Activated T-cell treated with anti-CD3 and anti-CD28 coated beads, Interleukin-2, amount 50 U/mL, for 72 hours (primary cell): ENCODE measurements around the gene DOK6. TPM values are rescaled to one million over a fixed set of nuclear protein-coding genes. Genes with fewer than 3 reads are reported as not detected.

Source experiments
- ATAC-seq, 2 donors: fragments of 150-1000 bp; cut with Tn5 transposase; replicated peaks in 1 of 2; 2 replicates each; pipeline ENCODE4 v1.10.0; 2021; ENCODE audit warnings: moderate library complexity in 2 of 2, mild to moderate bottlenecking in 1 of 2
- DNase-seq, 2 donors: peaks; one replicate each; pipeline ENCODE4 v3.0.0; 2021 to 2022; ENCODE audit warnings: mixed read lengths in 1 of 2
- H3K27ac Mint-ChIP-seq: one replicate; pipeline ENCODE4 v1.8.0; 2022; ENCODE audit warnings: mild to moderate bottlenecking, moderate library complexity, mixed read lengths
- H3K27me3 Mint-ChIP-seq: one replicate; pipeline ENCODE4 v1.8.0; 2022; ENCODE audit warnings: low read depth, mixed read lengths
- H3K36me3 Mint-ChIP-seq, 2 donors: one replicate each; pipeline ENCODE4 v1.8.0; 2022; ENCODE audit warnings: mixed read lengths in 2 of 2, mild to moderate bottlenecking in 1 of 2; ENCODE audit not compliant: insufficient read depth in 2 of 2
- H3K4me1 Mint-ChIP-seq: one replicate; pipeline ENCODE4 v1.8.0; 2022; ENCODE audit warnings: low read depth, mixed read lengths
- H3K4me3 Mint-ChIP-seq, 2 donors: one replicate each; pipeline ENCODE4 v1.8.0; 2022; ENCODE audit warnings: mild to moderate bottlenecking in 2 of 2, mixed read lengths in 2 of 2, moderate library complexity in 2 of 2
- H3K9me3 Mint-ChIP-seq, 2 donors: one replicate each; pipeline ENCODE4 v1.8.0; 2022; ENCODE audit warnings: mixed read lengths in 2 of 2
- total RNA-seq, 2 donors: library from RNA; stranded (reverse); gene quantifications; one replicate each; pipeline ENCODE4 v1.2.3, GENCODE V29; 2022

The DOK6 gene
- total RNA-seq, 2 donors from 2014 or later: not detected

- Mint-ChIP-seq H3K36me3 (no peaks in the 10 kb centered on the region), H3K4me3 (no peak overlapping the region), H3K27me3 (no peaks in the 10 kb centered on the region), H3K9me3 (no peaks in the 10 kb centered on the region), H3K27ac (no peak overlapping the region), H3K4me1 (no peaks in the 10 kb centered on the region)
- ATAC-seq (no peak), DNase-seq (no peak)
These were observed 173.7 kb downstream of the DOK6 start for GRCh38 chr18:69574401-69574800.

- Mint-ChIP-seq H3K4me1 (peaks cover 9% of the 10 kb centered on the region), H3K4me3 (peak overlapping the region in 1 of 2 donors; percentile 37), H3K36me3 (no peaks in the 10 kb centered on the region), H3K9me3 (no peaks in the 10 kb centered on the region), H3K27me3 (no peaks in the 10 kb centered on the region), H3K27ac (peak overlapping the region; percentile 24)
- ATAC-seq (no peak), DNase-seq (no peak)
These were observed 179.4 kb downstream of the DOK6 start for GRCh38 chr18:69580107-69580506.

- Mint-ChIP-seq H3K4me1 (peaks cover 9% of the 10 kb centered on the region), H3K27ac (no peak overlapping the region), H3K27me3 (peaks cover 9% of the 10 kb centered on the region), H3K9me3 (no peaks in the 10 kb centered on the region), H3K4me3 (no peak overlapping the region), H3K36me3 (no peaks in the 10 kb centered on the region)
- ATAC-seq (no peak), DNase-seq (no peak)
These were observed 183.7 kb downstream of the DOK6 start for GRCh38 chr18:69584429-69584828.

GRCh38 chr18:69585696-69586095, 185.0 kb downstream of the DOK6 start:
- DNase-seq: no peak
- H3K9me3 Mint-ChIP-seq: no peaks in the 10 kb centered on the region
- no peak overlapping the region for H3K27ac Mint-ChIP-seq
- H3K36me3 Mint-ChIP-seq: no peaks in the 10 kb centered on the region
- H3K27me3 Mint-ChIP-seq: peaks cover 9% of the 10 kb centered on the region
- H3K4me1 Mint-ChIP-seq: no peaks in the 10 kb centered on the region
- ATAC-seq: no peak
- H3K4me3 Mint-ChIP-seq: no peak overlapping the region

- Mint-ChIP-seq H3K4me1 (no peaks in the 10 kb centered on the region), H3K27ac (no peak overlapping the region), H3K9me3 (no peaks in the 10 kb centered on the region), H3K27me3 (peaks cover 9% of the 10 kb centered on the region), H3K36me3 (no peaks in the 10 kb centered on the region), H3K4me3 (no peak overlapping the region)
- ATAC-seq (no peak), DNase-seq (no peak)
These were observed 185.8 kb downstream of the DOK6 start for GRCh38 chr18:69586537-69586936.

GRCh38 chr18:69588301-69588700, 187.6 kb downstream of the DOK6 start:
- Mint-ChIP-seq H3K27me3 (peaks cover 9% of the 10 kb centered on the region), H3K36me3 (no peaks in the 10 kb centered on the region), H3K9me3 (no peaks in the 10 kb centered on the region), H3K4me3 (no peak overlapping the region), H3K27ac (no peak overlapping the region), H3K4me1 (no peaks in the 10 kb centered on the region)
- ATAC-seq: no peak
- DNase-seq: no peak

GRCh38 chr18:69590150-69590549, 189.5 kb downstream of the DOK6 start:
- ATAC-seq (no peak), DNase-seq (no peak)
- Mint-ChIP-seq H3K4me3 (no peak overlapping the region), H3K36me3 (no peaks in the 10 kb centered on the region), H3K4me1 (no peaks in the 10 kb centered on the region), H3K9me3 (no peaks in the 10 kb centered on the region), H3K27ac (no peak overlapping the region), H3K27me3 (peaks cover 15% of the 10 kb centered on the region)

- Mint-ChIP-seq H3K9me3 (no peaks in the 10 kb centered on the region), H3K27ac (no peak overlapping the region), H3K27me3 (peaks cover 6% of the 10 kb centered on the region), H3K36me3 (no peaks in the 10 kb centered on the region), H3K4me3 (no peak overlapping the region), H3K4me1 (no peaks in the 10 kb centered on the region)
- no peak for ATAC-seq
- no peak for DNase-seq
These were observed 195.7 kb downstream of the DOK6 start for GRCh38 chr18:69596345-69596744.

GRCh38 chr18:69597561-69597960, 196.9 kb downstream of the DOK6 start:
- Mint-ChIP-seq H3K9me3 (no peaks in the 10 kb centered on the region), H3K4me3 (no peak overlapping the region), H3K36me3 (no peaks in the 10 kb centered on the region), H3K27me3 (peaks cover 6% of the 10 kb centered on the region), H3K4me1 (no peaks in the 10 kb centered on the region), H3K27ac (no peak overlapping the region)
- DNase-seq (no peak), ATAC-seq (no peak)

- Mint-ChIP-seq H3K36me3 (no peaks in the 10 kb centered on the region), H3K4me3 (no peak overlapping the region), H3K27me3 (peaks cover 5% of the 10 kb centered on the region), H3K4me1 (no peaks in the 10 kb centered on the region), H3K9me3 (no peaks in the 10 kb centered on the region), H3K27ac (no peak overlapping the region)
- DNase-seq: no peak
- no peak for ATAC-seq
These were observed 198.7 kb downstream of the DOK6 start for GRCh38 chr18:69599377-69599776.

- Mint-ChIP-seq H3K9me3 (no peaks in the 10 kb centered on the region), H3K4me3 (no peak overlapping the region), H3K36me3 (no peaks in the 10 kb centered on the region), H3K27me3 (peaks cover 4% of the 10 kb centered on the region), H3K4me1 (no peaks in the 10 kb centered on the region), H3K27ac (no peak overlapping the region)
- DNase-seq: no peak
- ATAC-seq: no peak
These were observed 211.6 kb downstream of the DOK6 start for GRCh38 chr18:69612242-69612641.

- Mint-ChIP-seq H3K4me3 (no peak overlapping the region), H3K36me3 (no peaks in the 10 kb centered on the region), H3K27ac (no peak overlapping the region), H3K4me1 (no peaks in the 10 kb centered on the region), H3K9me3 (no peaks in the 10 kb centered on the region), H3K27me3 (peaks cover 11% of the 10 kb centered on the region)
- ATAC-seq (no peak), DNase-seq (no peak)
These were observed 215.4 kb downstream of the DOK6 start for GRCh38 chr18:69616114-69616513.

GRCh38 chr18:69617408-69617807, 216.7 kb downstream of the DOK6 start:
- Mint-ChIP-seq H3K4me1 (no peaks in the 10 kb centered on the region), H3K27ac (no peak overlapping the region), H3K4me3 (no peak overlapping the region), H3K27me3 (peaks cover 11% of the 10 kb centered on the region), H3K9me3 (no peaks in the 10 kb centered on the region), H3K36me3 (no peaks in the 10 kb centered on the region)
- ATAC-seq (no peak), DNase-seq (no peak)

GRCh38 chr18:69617888-69618287, 217.2 kb downstream of the DOK6 start:
- no peaks in the 10 kb centered on the region for H3K36me3 Mint-ChIP-seq
- no peak for ATAC-seq
- no peaks in the 10 kb centered on the region for H3K4me1 Mint-ChIP-seq
- no peak for DNase-seq
- no peak overlapping the region for H3K27ac Mint-ChIP-seq
- no peaks in the 10 kb centered on the region for H3K9me3 Mint-ChIP-seq
- H3K4me3 Mint-ChIP-seq: no peak overlapping the region
- H3K27me3 Mint-ChIP-seq: peaks cover 11% of the 10 kb centered on the region
